Neural cell (in vitro differentiated cells): Measurements from ENCODE around the gene SRRD. TPM values are rescaled to one million over a fixed set of nuclear protein-coding genes. Genes with fewer than 3 reads are reported as not detected.

Experiments
- H2AFZ ChIP-seq: fragments of 200-600, 300-800 bp; sonication (generic), shearing (Covaris generic); 2 replicates; pipeline ENCODE4 v1.6.0; 2014; ENCODE audit warnings: low read depth, mild to moderate bottlenecking, antibody characterized with exemption, low read length, moderate library complexity
- H3F3A ChIP-seq: fragments of 200-600 bp; shearing (Covaris generic); 2 replicates; pipeline ENCODE4 v1.6.1; 2016; ENCODE audit warnings: mild to moderate bottlenecking, moderate library complexity, mixed read lengths, antibody characterized with exemption, low read length; ENCODE audit not compliant: insufficient read depth, poor library complexity, severe bottlenecking
- H3K27ac ChIP-seq: fragments of 200-600, 300-800 bp; sonication (generic), shearing (Covaris generic); 2 replicates; pipeline ENCODE4 v1.5.1; 2014; ENCODE audit warnings: mild to moderate bottlenecking, low read length, moderate library complexity
- H3K27me3 ChIP-seq: fragments of 300-800, 200-600 bp; sonication (generic), shearing (Covaris generic); 2 replicates; pipeline ENCODE4 v1.6.0; 2014; ENCODE audit warnings: mild to moderate bottlenecking, low read depth, low read length, moderate library complexity; ENCODE audit not compliant: insufficient read depth
- H3K36me3 ChIP-seq: fragments of 300-800, 200-600 bp; sonication (generic), shearing (Covaris generic); 2 replicates; pipeline ENCODE4 v1.5.1; 2014; ENCODE audit warnings: mild to moderate bottlenecking, antibody characterized with exemption, low read length, moderate library complexity; ENCODE audit not compliant: insufficient read depth
- H3K4me2 ChIP-seq: fragments of 300-800, 200-600 bp; sonication (generic), shearing (Covaris generic); 2 replicates; pipeline ENCODE4 v1.6.0; 2014; ENCODE audit warnings: mild to moderate bottlenecking, low read length
- H3K4me3 ChIP-seq: fragments of 300-800, 200-600 bp; sonication (generic), shearing (Covaris generic); 2 replicates; pipeline ENCODE4 v1.5.1; 2014; ENCODE audit warnings: mild to moderate bottlenecking, low read length, moderate library complexity
- H3K79me2 ChIP-seq: fragments of 200-600 bp; shearing (Covaris generic); replicated peaks from 2 replicates; pipeline ENCODE4 v1.6.0; 2014; ENCODE audit warnings: mild to moderate bottlenecking, low read length, moderate library complexity; ENCODE audit not compliant: insufficient read depth
- H3K9ac ChIP-seq: fragments of 300-800, 200-600 bp; sonication (generic), shearing (Covaris generic); 2 replicates; pipeline ENCODE4 v1.6.1; 2016; ENCODE audit warnings: mild to moderate bottlenecking, low read length, mixed read lengths
- H3K9me2 ChIP-seq: fragments of 200-600 bp; shearing (Covaris generic); 2 replicates; pipeline ENCODE4 v1.6.1; 2016; ENCODE audit warnings: mild to moderate bottlenecking, low read length, mixed read lengths; ENCODE audit not compliant: insufficient read depth
- H3K9me3 ChIP-seq: fragments of 200-600, 300-800 bp; sonication (generic), shearing (Covaris generic); 2 replicates; pipeline ENCODE4 v1.6.1; 2016; ENCODE audit warnings: mild to moderate bottlenecking, mixed run types, low read length, moderate library complexity, mixed read lengths
- H4K20me1 ChIP-seq: fragments of 200-600 bp; shearing (Covaris generic); 2 replicates; pipeline ENCODE4 v1.6.1; 2016; ENCODE audit warnings: mild to moderate bottlenecking, mixed run types; ENCODE audit not compliant: insufficient read depth
- EP300 ChIP-seq: fragments of 450-650 bp; conservative IDR thresholded peaks from 2 replicates; pipeline ENCODE4 v1.6.1; 2014; ENCODE audit warnings: antibody characterized with exemption, mild to moderate bottlenecking, moderate library complexity; ENCODE audit not compliant: poor library complexity, severe bottlenecking
- EZH2 ChIP-seq: fragments of 200-600, 300-800 bp; shearing (Covaris generic), sonication (generic); IDR thresholded peaks from 2 replicates; pipeline ENCODE4 v1.6.1; 2014; ENCODE audit warnings: antibody characterized with exemption, low read length, borderline replicate concordance, mild to moderate bottlenecking; ENCODE audit not compliant: insufficient read depth, poor library complexity, severe bottlenecking
- MXI1 ChIP-seq: fragments of 450-650 bp; conservative IDR thresholded peaks from 2 replicates; pipeline ENCODE4 v1.6.1; 2014; ENCODE audit warnings: antibody characterized with exemption, mild to moderate bottlenecking; ENCODE audit not compliant: poor library complexity, severe bottlenecking
- POLR2AphosphoS5 ChIP-seq: IDR thresholded peaks from 2 replicates; pipeline ENCODE4 v1.6.1; 2012
- RAD21 ChIP-seq: fragments of 450-650 bp; conservative IDR thresholded peaks from 2 replicates; pipeline ENCODE4 v1.6.1; 2014; ENCODE audit warnings: antibody characterized with exemption, mild to moderate bottlenecking, moderate library complexity
- SMC3 ChIP-seq: fragments of 450-650 bp; conservative IDR thresholded peaks from 2 replicates; pipeline ENCODE4 v1.6.1; 2014; ENCODE audit warnings: antibody characterized with exemption, mild to moderate bottlenecking, moderate library complexity; ENCODE audit not compliant: poor library complexity
- TAF1 ChIP-seq: IDR thresholded peaks from 2 replicates; pipeline ENCODE4 v1.6.1; 2012; ENCODE audit warnings: low read depth
- polyA plus RNA-seq: library from polyadenylated mRNA; depleted of rRNA; stranded (reverse); fragments of >200 nt; gene quantifications from 2 replicates; pipeline ENCODE4 v1.2.3, GENCODE V29; 2014
- TF ChIP-seq, protein P1 (sequence below): IDR thresholded peaks from 2 replicates; pipeline ENCODE4 v1.6.1; 2012; ENCODE audit warnings: borderline replicate concordance
- TF ChIP-seq, protein P2 (sequence below): fragments of 450-650 bp; IDR thresholded peaks from 2 replicates; pipeline ENCODE4 v1.5.1; 2014; ENCODE audit warnings: antibody characterized with exemption, mild to moderate bottlenecking, moderate library complexity; ENCODE audit not compliant: poor library complexity, severe bottlenecking

Gene SRRD
- polyA plus RNA-seq, 1 donor from 2014 or later, result 33.9 TPM

DNA sequence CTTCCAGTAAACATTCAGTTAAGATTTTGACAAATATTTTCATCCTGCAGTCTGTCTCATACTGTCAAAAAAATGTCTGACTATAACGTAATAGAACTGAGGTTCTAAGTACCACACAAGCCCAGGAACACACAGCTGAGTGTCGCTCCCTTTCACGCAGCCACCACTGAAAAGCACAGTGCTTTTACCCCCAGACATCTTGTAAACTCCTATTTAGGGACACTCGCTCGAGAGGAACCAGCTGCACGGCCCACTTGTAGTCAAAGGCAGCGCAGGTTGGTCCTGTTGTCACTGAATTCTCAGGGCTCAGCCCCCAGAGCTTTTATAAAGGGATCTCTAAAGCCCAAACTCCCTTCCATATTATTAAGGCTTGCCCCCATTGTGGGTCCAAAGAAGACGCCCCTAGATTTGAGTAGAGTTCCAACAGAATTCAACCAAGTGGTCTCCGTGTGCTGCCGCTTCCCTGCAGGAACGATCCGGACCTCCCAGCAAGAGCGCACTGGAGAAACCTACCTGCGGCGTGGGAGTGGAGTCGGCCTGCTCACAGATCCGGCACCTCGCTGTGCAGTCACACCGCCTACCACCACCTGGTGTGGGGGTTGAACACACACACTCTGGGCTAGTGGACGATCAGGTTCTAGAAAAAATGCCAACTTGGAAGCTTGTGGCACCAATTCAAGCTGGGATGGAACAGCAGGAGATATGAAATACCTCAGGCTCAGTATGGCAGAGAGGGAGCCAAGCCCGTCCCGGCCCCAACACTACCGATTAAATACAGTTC lies 31.3 kb upstream of the SRRD start:
- Histone ChIP-seq H3K27ac (no peak overlapping the region), H4K20me1 (no peaks in the 10 kb centered on the region), H3K79me2 (no peaks in the 10 kb centered on the region), H3K4me3 (no peak overlapping the region), H2AFZ (no peak overlapping the region), H3K9ac (no peak overlapping the region), H3F3A (no peaks in the 10 kb centered on the region), H3K9me3 (no peaks in the 10 kb centered on the region), H3K36me3 (no peaks in the 10 kb centered on the region), H3K27me3 (no peaks in the 10 kb centered on the region), H3K9me2 (no peaks in the 10 kb centered on the region), H3K4me2 (no peak overlapping the region)
- TF ChIP-seq RAD21 (no peak), EP300 (no peak), POLR2AphosphoS5 (no peak), MXI1 (no peak), EZH2 (no peak), SMC3 (no peak), TAF1 (no peak)
- TF ChIP-seq, protein P1, sequence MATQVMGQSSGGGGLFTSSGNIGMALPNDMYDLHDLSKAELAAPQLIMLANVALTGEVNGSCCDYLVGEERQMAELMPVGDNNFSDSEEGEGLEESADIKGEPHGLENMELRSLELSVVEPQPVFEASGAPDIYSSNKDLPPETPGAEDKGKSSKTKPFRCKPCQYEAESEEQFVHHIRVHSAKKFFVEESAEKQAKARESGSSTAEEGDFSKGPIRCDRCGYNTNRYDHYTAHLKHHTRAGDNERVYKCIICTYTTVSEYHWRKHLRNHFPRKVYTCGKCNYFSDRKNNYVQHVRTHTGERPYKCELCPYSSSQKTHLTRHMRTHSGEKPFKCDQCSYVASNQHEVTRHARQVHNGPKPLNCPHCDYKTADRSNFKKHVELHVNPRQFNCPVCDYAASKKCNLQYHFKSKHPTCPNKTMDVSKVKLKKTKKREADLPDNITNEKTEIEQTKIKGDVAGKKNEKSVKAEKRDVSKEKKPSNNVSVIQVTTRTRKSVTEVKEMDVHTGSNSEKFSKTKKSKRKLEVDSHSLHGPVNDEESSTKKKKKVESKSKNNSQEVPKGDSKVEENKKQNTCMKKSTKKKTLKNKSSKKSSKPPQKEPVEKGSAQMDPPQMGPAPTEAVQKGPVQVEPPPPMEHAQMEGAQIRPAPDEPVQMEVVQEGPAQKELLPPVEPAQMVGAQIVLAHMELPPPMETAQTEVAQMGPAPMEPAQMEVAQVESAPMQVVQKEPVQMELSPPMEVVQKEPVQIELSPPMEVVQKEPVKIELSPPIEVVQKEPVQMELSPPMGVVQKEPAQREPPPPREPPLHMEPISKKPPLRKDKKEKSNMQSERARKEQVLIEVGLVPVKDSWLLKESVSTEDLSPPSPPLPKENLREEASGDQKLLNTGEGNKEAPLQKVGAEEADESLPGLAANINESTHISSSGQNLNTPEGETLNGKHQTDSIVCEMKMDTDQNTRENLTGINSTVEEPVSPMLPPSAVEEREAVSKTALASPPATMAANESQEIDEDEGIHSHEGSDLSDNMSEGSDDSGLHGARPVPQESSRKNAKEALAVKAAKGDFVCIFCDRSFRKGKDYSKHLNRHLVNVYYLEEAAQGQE, result no peak
- TF ChIP-seq, protein P2, sequence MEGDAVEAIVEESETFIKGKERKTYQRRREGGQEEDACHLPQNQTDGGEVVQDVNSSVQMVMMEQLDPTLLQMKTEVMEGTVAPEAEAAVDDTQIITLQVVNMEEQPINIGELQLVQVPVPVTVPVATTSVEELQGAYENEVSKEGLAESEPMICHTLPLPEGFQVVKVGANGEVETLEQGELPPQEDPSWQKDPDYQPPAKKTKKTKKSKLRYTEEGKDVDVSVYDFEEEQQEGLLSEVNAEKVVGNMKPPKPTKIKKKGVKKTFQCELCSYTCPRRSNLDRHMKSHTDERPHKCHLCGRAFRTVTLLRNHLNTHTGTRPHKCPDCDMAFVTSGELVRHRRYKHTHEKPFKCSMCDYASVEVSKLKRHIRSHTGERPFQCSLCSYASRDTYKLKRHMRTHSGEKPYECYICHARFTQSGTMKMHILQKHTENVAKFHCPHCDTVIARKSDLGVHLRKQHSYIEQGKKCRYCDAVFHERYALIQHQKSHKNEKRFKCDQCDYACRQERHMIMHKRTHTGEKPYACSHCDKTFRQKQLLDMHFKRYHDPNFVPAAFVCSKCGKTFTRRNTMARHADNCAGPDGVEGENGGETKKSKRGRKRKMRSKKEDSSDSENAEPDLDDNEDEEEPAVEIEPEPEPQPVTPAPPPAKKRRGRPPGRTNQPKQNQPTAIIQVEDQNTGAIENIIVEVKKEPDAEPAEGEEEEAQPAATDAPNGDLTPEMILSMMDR, result no peak

DNA sequence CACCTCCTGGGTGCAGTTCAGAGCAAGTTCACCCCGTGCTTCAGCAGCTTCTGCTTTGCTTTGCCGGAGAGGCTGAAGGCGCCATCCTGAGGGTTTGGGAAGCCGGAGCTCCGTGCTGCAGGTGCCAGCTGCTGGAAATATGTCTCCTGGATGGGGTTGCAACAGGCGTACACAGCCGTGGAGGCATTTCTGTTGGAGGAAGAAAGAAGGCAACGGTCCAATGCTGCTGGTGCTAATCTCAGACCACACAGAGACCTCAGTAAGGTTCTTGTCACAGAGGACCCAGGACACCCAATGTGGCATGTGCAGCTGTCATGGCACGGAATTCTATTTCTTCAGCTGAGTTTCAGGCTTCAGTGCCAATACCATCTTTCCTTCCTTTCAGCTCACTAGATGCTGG lies 30.5 kb upstream of the SRRD start:
- Histone ChIP-seq H3K4me2 (no peak overlapping the region), H3K9me2 (no peaks in the 10 kb centered on the region), H3K79me2 (no peaks in the 10 kb centered on the region), H3K4me3 (no peak overlapping the region), H4K20me1 (no peaks in the 10 kb centered on the region), H3K27me3 (no peaks in the 10 kb centered on the region), H2AFZ (no peak overlapping the region), H3F3A (no peaks in the 10 kb centered on the region), H3K9ac (no peak overlapping the region), H3K27ac (no peak overlapping the region), H3K9me3 (no peaks in the 10 kb centered on the region), H3K36me3 (no peaks in the 10 kb centered on the region)
- TF ChIP-seq EP300 (no peak), MXI1 (no peak)
- TF ChIP-seq, protein P1, result no peak
- TF ChIP-seq, protein P2, result no peak
